ENCODE data around the gene EID1. TPM values are rescaled to one million over a fixed set of nuclear protein-coding genes. Genes with fewer than 3 reads are reported as not detected.
A peak's percentile ranks its signal among the peaks of the same experiment; 100 is the strongest.

EID1 gene
- total RNA-seq, 2 donors from 2014 or later: 108 to 119 TPM

DNA sequence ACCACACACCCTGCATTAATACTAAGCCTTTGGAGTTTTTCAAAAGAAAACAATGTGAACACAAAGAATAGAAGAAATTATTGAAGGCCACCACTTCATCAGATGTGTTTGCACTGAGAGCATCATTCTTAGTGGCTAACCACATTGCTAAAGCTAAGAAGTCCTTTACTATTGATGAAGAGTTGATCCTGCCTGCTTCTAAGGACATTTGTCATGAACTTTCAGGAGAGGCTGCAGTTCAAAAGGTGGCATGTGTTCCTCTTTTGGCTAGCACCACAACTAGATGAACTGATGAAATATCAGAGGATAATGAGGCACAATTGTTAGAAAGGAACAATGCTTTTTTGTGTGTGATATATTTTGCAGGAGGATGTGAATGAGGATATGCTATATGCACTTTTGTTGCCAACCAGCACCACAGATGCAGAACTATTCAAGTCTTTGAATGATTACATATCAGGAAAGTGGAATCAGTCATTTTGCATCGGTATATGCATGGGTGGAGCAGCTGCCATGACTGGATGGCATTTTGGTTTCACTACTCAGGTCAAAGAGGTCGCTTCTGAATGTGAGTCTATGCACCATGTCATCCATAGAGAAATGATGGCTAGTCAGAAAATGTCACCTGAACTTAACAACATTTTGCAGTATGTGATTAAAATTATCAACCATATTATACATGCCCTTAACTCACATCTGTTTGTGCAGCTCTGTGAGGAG, 2.5 kb upstream of the EID1 start:
- Histone ChIP-seq H3K27ac (ENCODE audit: low read depth, low read length) (no peak overlapping the region), H3K4me1 (ENCODE audit: control insufficient read depth, insufficient read depth, low read length) (no peaks in the 10 kb centered on the region), H3K9me3 (ENCODE audit: control insufficient read depth, low read length) (no peaks in the 10 kb centered on the region), H3K27me3 (ENCODE audit: control insufficient read depth, insufficient read depth, low read length, poor library complexity, severe bottlenecking) (peaks cover 15% of the 10 kb centered on the region), H3K9ac (ENCODE audit: extremely low read depth, low read length, poor library complexity, severe bottlenecking) (no peak overlapping the region), H3K36me3 (ENCODE audit: control insufficient read depth, insufficient read depth, low read length) (no peaks in the 10 kb centered on the region), H3K4me3 (ENCODE audit: low read length) (no peak overlapping the region)
- Mint-ChIP-seq H3K27ac (no peak overlapping the region), H3K27me3 (ENCODE audit: insufficient read depth) (peaks cover 37% of the 10 kb centered on the region), H3K36me3 (ENCODE audit: low read depth) (no peaks in the 10 kb centered on the region), H3K9me3 (no peaks in the 10 kb centered on the region), H3K4me1 (peaks cover 13% of the 10 kb centered on the region), H3K4me3 (no peak overlapping the region)
- DNase-seq: no peak
- 78 to 96% methylated on average over 2 of the region's 2 CpGs for WGBS, 2 experiments (ENCODE audit: insufficient coverage in 1 of 2, insufficient read length in 1 of 2)
- TF ChIP-seq, protein P1, sequence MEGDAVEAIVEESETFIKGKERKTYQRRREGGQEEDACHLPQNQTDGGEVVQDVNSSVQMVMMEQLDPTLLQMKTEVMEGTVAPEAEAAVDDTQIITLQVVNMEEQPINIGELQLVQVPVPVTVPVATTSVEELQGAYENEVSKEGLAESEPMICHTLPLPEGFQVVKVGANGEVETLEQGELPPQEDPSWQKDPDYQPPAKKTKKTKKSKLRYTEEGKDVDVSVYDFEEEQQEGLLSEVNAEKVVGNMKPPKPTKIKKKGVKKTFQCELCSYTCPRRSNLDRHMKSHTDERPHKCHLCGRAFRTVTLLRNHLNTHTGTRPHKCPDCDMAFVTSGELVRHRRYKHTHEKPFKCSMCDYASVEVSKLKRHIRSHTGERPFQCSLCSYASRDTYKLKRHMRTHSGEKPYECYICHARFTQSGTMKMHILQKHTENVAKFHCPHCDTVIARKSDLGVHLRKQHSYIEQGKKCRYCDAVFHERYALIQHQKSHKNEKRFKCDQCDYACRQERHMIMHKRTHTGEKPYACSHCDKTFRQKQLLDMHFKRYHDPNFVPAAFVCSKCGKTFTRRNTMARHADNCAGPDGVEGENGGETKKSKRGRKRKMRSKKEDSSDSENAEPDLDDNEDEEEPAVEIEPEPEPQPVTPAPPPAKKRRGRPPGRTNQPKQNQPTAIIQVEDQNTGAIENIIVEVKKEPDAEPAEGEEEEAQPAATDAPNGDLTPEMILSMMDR (conservative IDR thresholded peaks at IDR 0.05): no peak

DNA sequence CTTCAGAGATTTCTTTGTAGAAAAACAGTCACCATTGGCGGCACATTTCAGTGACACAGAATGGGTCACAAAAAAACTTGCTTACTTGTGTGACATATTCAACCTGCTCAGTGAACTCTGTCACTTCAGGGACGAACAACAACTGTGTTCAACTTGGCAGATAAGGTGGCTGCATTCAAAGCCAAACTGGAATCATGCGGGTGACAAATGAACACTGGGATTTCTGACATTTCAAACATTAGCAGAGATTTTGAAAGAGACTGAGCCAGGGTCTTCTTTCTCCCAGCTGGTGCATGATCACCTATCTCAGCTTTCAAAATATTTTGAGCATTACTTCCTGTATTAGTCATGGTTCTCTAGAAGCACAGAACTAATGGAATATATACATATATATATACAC, 1.9 kb upstream of the EID1 start:
- no peaks in the 10 kb centered on the region for H3K9me3 ChIP-seq (ENCODE audit: control insufficient read depth, low read length)
- Mint-ChIP-seq H3K36me3 (ENCODE audit: low read depth) (no peaks in the 10 kb centered on the region), H3K27ac (no peak overlapping the region), H3K4me1 (peaks cover 20% of the 10 kb centered on the region), H3K4me3 (no peak overlapping the region), H3K9me3 (no peaks in the 10 kb centered on the region), H3K27me3 (ENCODE audit: insufficient read depth) (peaks cover 32% of the 10 kb centered on the region)
- H3K4me3 ChIP-seq (ENCODE audit: low read length): no peak overlapping the region
- H3K27me3 ChIP-seq (ENCODE audit: control insufficient read depth, insufficient read depth, low read length, poor library complexity, severe bottlenecking): peaks cover 15% of the 10 kb centered on the region
- 90 to 100% methylated on average over 3 of the region's 3 CpGs for WGBS, 2 experiments (ENCODE audit: insufficient coverage in 1 of 2, insufficient read length in 1 of 2)
- TF ChIP-seq, protein P1 (conservative IDR thresholded peaks at IDR 0.05): no peak
- no peaks in the 10 kb centered on the region for H3K4me1 ChIP-seq (ENCODE audit: control insufficient read depth, insufficient read depth, low read length)
- H3K27ac ChIP-seq (ENCODE audit: low read depth, low read length): no peak overlapping the region
- DNase-seq: no peak
- no peak overlapping the region for H3K9ac ChIP-seq (ENCODE audit: extremely low read depth, low read length, poor library complexity, severe bottlenecking)
- no peaks in the 10 kb centered on the region for H3K36me3 ChIP-seq (ENCODE audit: control insufficient read depth, insufficient read depth, low read length)

DNA sequence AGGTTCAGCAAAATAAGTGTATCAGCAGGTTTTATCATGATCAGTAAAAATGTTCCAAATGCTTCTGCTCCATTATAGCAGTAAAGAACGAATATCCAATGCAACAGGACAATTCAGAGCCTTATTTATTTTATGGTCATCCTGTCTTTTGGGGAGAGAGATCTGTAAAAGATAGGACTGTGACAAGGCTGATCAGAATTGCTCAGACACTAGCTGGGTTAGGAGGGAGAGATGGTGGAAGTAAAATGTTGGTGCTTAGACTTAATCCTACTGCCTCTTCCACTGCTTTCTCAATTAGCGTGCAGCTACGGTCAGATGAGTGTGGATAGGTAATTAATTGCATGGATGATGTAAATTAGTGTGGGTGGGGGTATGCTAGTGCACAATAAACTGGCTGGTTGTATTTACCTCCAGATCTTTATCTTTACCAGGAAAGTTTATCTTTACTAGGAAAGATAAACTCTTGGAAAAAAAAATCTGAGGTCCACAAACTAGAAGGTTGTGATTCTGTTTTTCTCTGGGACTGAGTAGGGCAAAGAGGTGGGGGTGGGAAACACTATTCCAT, 2.2 kb downstream of the EID1 start:
- Mint-ChIP-seq H3K4me3 (peak overlapping the region; percentile 98), H3K4me1 (peaks cover 29% of the 10 kb centered on the region), H3K27me3 (ENCODE audit: insufficient read depth) (peaks cover 8% of the 10 kb centered on the region), H3K36me3 (ENCODE audit: low read depth) (no peaks in the 10 kb centered on the region), H3K9me3 (no peaks in the 10 kb centered on the region), H3K27ac (peak overlapping the region; percentile 42)
- 76 to 100% methylated on average over 1 to 3 of the region's 3 CpGs for WGBS, 2 experiments (ENCODE audit: insufficient coverage in 1 of 2, insufficient read length in 1 of 2)
- H3K27me3 ChIP-seq (ENCODE audit: control insufficient read depth, insufficient read depth, low read length, poor library complexity, severe bottlenecking): peaks cover 9% of the 10 kb centered on the region
- no peaks in the 10 kb centered on the region for H3K9me3 ChIP-seq (ENCODE audit: control insufficient read depth, low read length)
- TF ChIP-seq, protein P1 (conservative IDR thresholded peaks at IDR 0.05): no peak
- no peak for DNase-seq
- no peak overlapping the region for H3K9ac ChIP-seq (ENCODE audit: extremely low read depth, low read length, poor library complexity, severe bottlenecking)
- H3K4me3 ChIP-seq (ENCODE audit: low read length): peak overlapping the region; percentile 84
- no peaks in the 10 kb centered on the region for H3K36me3 ChIP-seq (ENCODE audit: control insufficient read depth, insufficient read depth, low read length)
- no peak overlapping the region for H3K27ac ChIP-seq (ENCODE audit: low read depth, low read length)
- H3K4me1 ChIP-seq (ENCODE audit: control insufficient read depth, insufficient read depth, low read length): no peaks in the 10 kb centered on the region
